Trophoblast cell (in vitro differentiated cells and primary cell): Measurements from ENCODE around the gene GPR37.

Experiments
- DNase-seq, 2 donors: peaks; one replicate each; pipeline ENCODE4 v3.0.0-alpha.2; 2016
- H2AFZ ChIP-seq: 2 replicates; pipeline ENCODE4 v1.6.1; 2013; ENCODE audit warnings: low read length, moderate library complexity, mild to moderate bottlenecking; ENCODE audit not compliant: insufficient read depth, poor library complexity
- H2AK5ac ChIP-seq: 2 replicates; pipeline ENCODE4 v1.6.1; 2013; ENCODE audit warnings: mild to moderate bottlenecking, low read length
- H2BK120ac ChIP-seq: 2 replicates; pipeline ENCODE4 v1.6.1; 2013; ENCODE audit warnings: low read length, mild to moderate bottlenecking, moderate library complexity; ENCODE audit not compliant: insufficient read depth, poor library complexity
- H2BK12ac ChIP-seq: 2 replicates; pipeline ENCODE4 v1.6.1; 2013; ENCODE audit warnings: mild to moderate bottlenecking, low read length, moderate library complexity
- H2BK5ac ChIP-seq: 2 replicates; pipeline ENCODE4 v1.6.1; 2013; ENCODE audit warnings: low read length, low read depth, moderate library complexity, mild to moderate bottlenecking; ENCODE audit not compliant: poor library complexity
- H3K14ac ChIP-seq: 2 replicates; pipeline ENCODE4 v1.6.1; 2013; ENCODE audit warnings: mild to moderate bottlenecking, low read length
- H3K18ac ChIP-seq: 2 replicates; pipeline ENCODE4 v1.6.1; 2013; ENCODE audit warnings: mild to moderate bottlenecking, low read length
- H3K23ac ChIP-seq: 2 replicates; pipeline ENCODE4 v1.6.1; 2013; ENCODE audit warnings: low read length
- H3K27ac ChIP-seq: 2 replicates; pipeline ENCODE4 v1.5.1; 2013; ENCODE audit warnings: low read depth, mild to moderate bottlenecking, inconsistent platforms, low read length, moderate library complexity
- H3K27me3 ChIP-seq: 2 replicates; pipeline ENCODE4 v1.6.1; 2013; ENCODE audit warnings: inconsistent platforms, mild to moderate bottlenecking, low read length, moderate library complexity; ENCODE audit not compliant: insufficient read depth
- H3K36me3 ChIP-seq, 2 experiments: 1 replicate in 1 of 2; 2 replicates in 1 of 2; pipeline ENCODE4 v1.6.1; 2013; ENCODE audit warnings: low read length in 2 of 2, mild to moderate bottlenecking in 2 of 2, moderate library complexity in 1 of 2; ENCODE audit not compliant: insufficient read depth in 2 of 2, control insufficient read depth in 1 of 2
- H3K4ac ChIP-seq: 2 replicates; pipeline ENCODE4 v1.6.1; 2013; ENCODE audit warnings: low read depth, mild to moderate bottlenecking, low read length, moderate library complexity
- H3K4me1 ChIP-seq, 2 experiments: 1 replicate in 1 of 2; 2 replicates in 1 of 2; pipeline ENCODE4 v1.6.1; 2013; ENCODE audit warnings: low read length in 2 of 2, mild to moderate bottlenecking in 2 of 2, moderate library complexity in 1 of 2; ENCODE audit not compliant: insufficient read depth in 2 of 2, control insufficient read depth in 1 of 2
- H3K4me2 ChIP-seq: 2 replicates; pipeline ENCODE4 v1.6.1; 2013; ENCODE audit warnings: inconsistent platforms, mild to moderate bottlenecking, low read length, moderate library complexity
- H3K4me3 ChIP-seq: 2 replicates; pipeline ENCODE4 v1.5.1; 2013; ENCODE audit warnings: mild to moderate bottlenecking, low read depth, low read length, inconsistent platforms
- H3K79me1 ChIP-seq: one replicate; pipeline ENCODE4 v1.6.1; 2013; ENCODE audit warnings: low read length
- H3K79me2 ChIP-seq: 2 replicates; pipeline ENCODE4 v1.6.1; 2013; ENCODE audit warnings: low read length, mild to moderate bottlenecking; ENCODE audit not compliant: control insufficient read depth, insufficient read depth, poor library complexity
- H3K9ac ChIP-seq: 2 replicates; pipeline ENCODE4 v1.6.1; 2013; ENCODE audit warnings: mild to moderate bottlenecking, low read length
- H3K9me3 ChIP-seq: 2 replicates; pipeline ENCODE4 v1.6.1; 2013; ENCODE audit warnings: low read depth, mild to moderate bottlenecking, control low read depth, inconsistent platforms, low read length; ENCODE audit not compliant: insufficient read depth
- H4K12ac ChIP-seq: 2 replicates; pipeline ENCODE4 v1.6.1; 2013; ENCODE audit warnings: low read depth, mild to moderate bottlenecking, low read length, moderate library complexity
- H4K8ac ChIP-seq: 2 replicates; pipeline ENCODE4 v1.6.1; 2013; ENCODE audit warnings: low read depth, mild to moderate bottlenecking, low read length, moderate library complexity
- H4K91ac ChIP-seq: one replicate; pipeline ENCODE4 v1.6.1; 2013; ENCODE audit warnings: low read depth, mild to moderate bottlenecking, low read length, moderate library complexity
- WGBS: extraction: QIAGEN DNeasy Blood & Tissue Kit; methylation state at CpG from one replicate; pipeline ENCODE4 v1.1.7; 2013; ENCODE audit warnings: missing lambda C conversion rate; ENCODE audit not compliant: insufficient read length, insufficient coverage; ENCODE audit errors: extremely low coverage; 5-methylcytosine and 5-hydroxymethylcytosine counted together

GPR37 gene

DNA sequence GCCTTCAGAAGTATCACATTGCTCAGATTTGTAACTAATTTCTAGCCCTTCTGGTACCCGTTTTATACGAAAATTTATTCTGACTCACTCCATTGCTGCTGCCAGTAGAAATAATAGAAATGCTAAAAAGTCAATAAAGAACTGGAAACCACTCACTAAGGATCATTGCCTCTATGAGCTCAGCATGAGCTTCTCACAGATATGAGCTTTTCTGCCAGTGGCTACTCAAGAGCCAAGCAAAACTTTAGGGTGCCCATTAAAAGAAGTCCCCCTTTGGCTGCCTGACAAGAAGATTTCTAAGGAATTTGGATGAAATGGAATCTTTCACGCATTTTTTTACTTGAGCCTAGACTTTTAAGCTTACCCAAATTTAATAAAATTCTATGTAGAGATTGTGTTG is 52.5 kb downstream of the GPR37 start:
- Histone ChIP-seq H2AK5ac (no peak overlapping the region), H3K79me1 (no peaks in the 10 kb centered on the region), H3K27me3 (no peaks in the 10 kb centered on the region), H3K36me3 (no peaks in the 10 kb centered on the region), H3K79me2 (no peaks in the 10 kb centered on the region), H3K4me1 (no peaks in the 10 kb centered on the region), H2BK5ac (no peak overlapping the region), H2BK12ac (no peak overlapping the region), H3K14ac (no peak overlapping the region), H2AFZ (no peak overlapping the region), H4K12ac (no peak overlapping the region), H3K4me3 (no peak overlapping the region), H3K9ac (no peak overlapping the region), H2BK120ac (no peak overlapping the region), H3K4me2 (no peak overlapping the region), H3K4ac (no peak overlapping the region), H4K8ac (no peak overlapping the region), H3K9me3 (peaks cover 1% of the 10 kb centered on the region), H3K18ac (no peak overlapping the region), H4K91ac (no peak overlapping the region), H3K23ac (no peak overlapping the region), H3K27ac (no peak overlapping the region)
- WGBS, result no CpG with 5 or more reads among the region's 3 CpGs
- DNase-seq, result no peak

DNA sequence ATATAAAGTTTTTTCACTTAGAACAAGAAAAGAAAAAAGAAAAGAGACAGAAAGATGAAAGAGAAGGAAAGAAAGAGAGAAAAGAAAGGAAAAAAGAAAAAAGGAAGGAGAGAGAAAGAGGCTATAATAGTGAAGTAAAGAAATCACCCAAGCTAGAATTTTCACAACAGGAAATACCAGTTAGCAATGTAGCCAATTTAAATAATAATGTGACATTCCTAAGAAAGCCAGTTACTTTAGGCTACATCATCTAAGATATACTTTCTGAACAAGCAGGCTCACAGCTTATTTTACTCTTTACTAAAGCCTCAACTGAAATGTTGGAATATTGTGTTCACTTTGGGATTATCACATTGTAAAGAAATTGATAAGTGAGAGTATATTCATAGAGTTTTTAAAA is 53.6 kb downstream of the GPR37 start:
- H3K18ac ChIP-seq, result no peak overlapping the region
- H3K4ac ChIP-seq, result no peak overlapping the region
- H3K27ac ChIP-seq, result no peak overlapping the region

DNA sequence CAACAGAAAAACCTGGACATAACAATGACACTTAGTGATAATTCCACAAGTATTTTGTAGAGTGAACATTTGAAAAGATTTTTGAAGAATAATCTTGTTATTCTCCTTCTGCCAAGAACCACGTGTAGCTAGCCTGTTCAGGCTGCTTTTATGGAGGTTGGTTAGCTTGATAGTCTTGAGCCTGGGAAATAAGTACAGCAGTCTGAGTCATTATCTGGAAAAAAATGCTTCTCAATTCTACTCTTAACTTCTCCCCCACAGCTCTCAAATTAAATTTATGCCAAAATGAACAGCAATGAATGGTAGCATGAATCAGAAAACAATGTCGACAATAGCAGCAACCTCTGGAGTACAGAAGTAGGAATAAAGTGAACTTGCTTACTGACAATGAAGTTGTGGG is 63.2 kb downstream of the GPR37 start:
- DNase-seq, result no peak
- Histone ChIP-seq H2BK120ac (no peak overlapping the region), H3K18ac (no peak overlapping the region), H4K8ac (no peak overlapping the region), H4K91ac (no peak overlapping the region), H2BK12ac (no peak overlapping the region), H3K9me3 (no peaks in the 10 kb centered on the region), H3K4ac (no peak overlapping the region), H3K9ac (no peak overlapping the region), H3K4me2 (no peak overlapping the region), H3K79me1 (no peaks in the 10 kb centered on the region), H3K36me3 (no peaks in the 10 kb centered on the region), H2AFZ (no peak overlapping the region), H2BK5ac (no peak overlapping the region), H3K27ac (no peak overlapping the region), H3K23ac (no peak overlapping the region), H3K79me2 (no peaks in the 10 kb centered on the region), H2AK5ac (no peak overlapping the region), H4K12ac (no peak overlapping the region), H3K14ac (no peak overlapping the region), H3K4me3 (no peak overlapping the region), H3K27me3 (no peaks in the 10 kb centered on the region), H3K4me1 (no peaks in the 10 kb centered on the region)
- no CpG with 5 or more reads among the region's 2 CpGs for WGBS

More for the DNA sequence above, 53.6 kb downstream of the GPR37 start:
- Histone ChIP-seq H3K27me3 (no peaks in the 10 kb centered on the region), H3K23ac (no peak overlapping the region), H3K4me2 (no peak overlapping the region), H3K79me2 (no peaks in the 10 kb centered on the region), H2BK5ac (no peak overlapping the region), H4K91ac (no peak overlapping the region), H2BK12ac (no peak overlapping the region), H2AFZ (no peak overlapping the region), H3K4me3 (no peak overlapping the region), H3K14ac (no peak overlapping the region), H4K8ac (no peak overlapping the region), H4K12ac (no peak overlapping the region), H3K79me1 (no peaks in the 10 kb centered on the region), H2BK120ac (no peak overlapping the region), H3K4me1 (no peaks in the 10 kb centered on the region), H3K9ac (no peak overlapping the region), H3K9me3 (peaks cover 1% of the 10 kb centered on the region), H3K36me3 (no peaks in the 10 kb centered on the region), H2AK5ac (no peak overlapping the region)
- peak in 1 of 2 donors; percentile 22 for DNase-seq

DNA sequence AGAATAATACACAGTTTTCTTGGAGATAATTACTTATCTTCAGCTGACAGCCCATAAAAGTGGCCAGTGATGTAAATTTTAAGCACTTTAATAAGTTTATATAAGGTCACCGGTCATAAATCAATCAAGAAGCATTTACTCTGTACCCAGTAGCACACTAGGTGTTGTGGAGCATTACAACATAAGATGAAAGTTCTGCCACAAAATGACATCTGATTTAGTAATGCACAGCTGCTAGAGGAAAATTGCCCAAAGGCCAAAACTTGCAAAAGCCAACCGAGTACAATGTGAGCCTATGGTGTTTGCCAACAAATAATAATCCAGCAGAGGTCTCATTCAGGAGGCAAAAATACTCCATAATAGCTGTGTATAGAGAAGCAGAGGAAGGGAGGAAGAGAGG is 63.6 kb downstream of the GPR37 start:
- Histone ChIP-seq H4K12ac (no peak overlapping the region), H3K9ac (no peak overlapping the region), H3K23ac (no peak overlapping the region), H2BK120ac (no peak overlapping the region), H4K8ac (no peak overlapping the region), H3K36me3 (no peaks in the 10 kb centered on the region), H3K9me3 (no peaks in the 10 kb centered on the region), H2AFZ (no peak overlapping the region), H3K18ac (no peak overlapping the region), H4K91ac (no peak overlapping the region), H3K14ac (no peak overlapping the region), H3K4me2 (no peak overlapping the region), H3K79me1 (no peaks in the 10 kb centered on the region), H3K27ac (no peak overlapping the region), H3K4me1 (no peaks in the 10 kb centered on the region), H2AK5ac (no peak overlapping the region), H2BK12ac (no peak overlapping the region), H3K4ac (no peak overlapping the region), H3K79me2 (no peaks in the 10 kb centered on the region), H3K4me3 (no peak overlapping the region), H3K27me3 (no peaks in the 10 kb centered on the region), H2BK5ac (no peak overlapping the region)
- peak; percentile 43 to 70 for DNase-seq
- WGBS, result no CpG with 5 or more reads among the region's 2 CpGs
